ENCODE measurements around the gene UTY. TPM values are rescaled to one million over a fixed set of nuclear protein-coding genes. Genes with fewer than 3 reads are reported as not detected.
"Not testable (repeated sequence)": the region's sequence is repeated elsewhere in the genome, so short reads cannot be mapped to it uniquely, and the experiment has no call there.

UTY gene
- total and polyA plus RNA-seq, 9 of the 15 experiments (the other 6 are each of a cell fraction or from before 2014, with no cell fraction given), result 0.09 TPM; not detected in 8

DNA sequence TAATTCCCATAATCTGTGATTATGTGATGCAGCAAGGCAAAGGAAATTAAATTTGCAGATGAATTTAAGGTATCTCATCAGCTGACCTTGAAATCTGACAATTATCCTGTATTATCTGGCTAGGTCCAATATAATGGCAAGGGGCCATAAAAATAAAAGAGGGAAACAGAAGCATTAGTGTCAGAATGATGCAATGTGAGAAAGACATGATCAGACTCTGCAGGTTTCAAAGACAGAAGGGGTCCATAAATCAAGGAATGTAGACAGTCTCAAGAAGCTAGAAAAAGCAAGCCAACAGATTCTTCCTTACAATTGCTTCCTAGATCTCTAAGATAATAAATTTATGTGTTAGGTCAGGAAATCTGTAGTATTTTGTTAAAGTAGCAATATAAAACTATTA, 208.1 kb downstream of the UTY start:
- H3K79me2 ChIP-seq (ENCODE audit: control insufficient read depth, insufficient read depth, low read length), result no peaks in the 10 kb centered on the region
- no peak overlapping the region for H3K27ac ChIP-seq (ENCODE audit: extremely low read depth, low read depth, low read length)
- in situ Hi-C loops (cut with MboI), result no loop called here
- no TSS peak for BruUV-seq (replicated peaks)
- no peaks in the 10 kb centered on the region for H3K4me1 ChIP-seq (replicated peaks in 1 of 2; ENCODE audit: control insufficient read depth in 2 of 2, insufficient read depth in 2 of 2, low read length in 2 of 2)
- TF ChIP-seq DMBX1 (CRISPR knock-in tag; IDR thresholded peaks at IDR 0.05; ENCODE audit: borderline replicate concordance), result no peak
- no peak for TF ChIP-seq THRAP3 (IDR thresholded peaks at IDR 0.05; ENCODE audit: borderline replicate concordance)
- TF ChIP-seq ZNF232 (CRISPR knock-in tag; IDR thresholded peaks at IDR 0.05), result no peak
- TF ChIP-seq JUN (IDR thresholded peaks at IDR 0.05; ENCODE audit: borderline replicate concordance, low read depth, low read length), result no peak
- TF ChIP-seq JUN (CRISPR knock-in tag; IDR thresholded peaks at IDR 0.05; ENCODE audit: borderline replicate concordance), result no peak
- no peak for TF ChIP-seq SP2 (IDR thresholded peaks at IDR 0.05; ENCODE audit: extremely low read depth, low read depth, low read length, poor library complexity, severe bottlenecking)
- TF ChIP-seq XRCC3 (IDR thresholded peaks at IDR 0.05), result no peak
- no peak for TF ChIP-seq DPF2 (IDR thresholded peaks at IDR 0.05)
- TF ChIP-seq NR2F6 (CRISPR knock-in tag; IDR thresholded peaks at IDR 0.05), result no peak
- no peak for TF ChIP-seq IRF1 (CRISPR knock-in tag; IDR thresholded peaks at IDR 0.05; ENCODE audit: borderline replicate concordance)
- TF ChIP-seq ASH1L (IDR thresholded peaks at IDR 0.05; ENCODE audit: borderline replicate concordance, low read depth, partially characterized antibody), result no peak
- no peak for TF ChIP-seq ZNF77 (CRISPR knock-in tag; IDR thresholded peaks at IDR 0.05)
- TF ChIP-seq MAFF (IDR thresholded peaks at IDR 0.05; ENCODE audit: low read length), result no peak
- no peak for TF ChIP-seq ARID3B (CRISPR knock-in tag; IDR thresholded peaks at IDR 0.05; ENCODE audit: borderline replicate concordance)
- ChIA-PET POLR2A (no interaction called here), CTCF (ENCODE audit: low intra/inter-chr PET ratio) (no interaction called here)
- intact Hi-C loops (cut with micrococcal nuclease), result no loop called here
- no peak overlapping the region for H3K4me2 ChIP-seq (ENCODE audit: insufficient read depth, low read length)
- no peak for DNase-seq (ENCODE audit: extremely low read depth in 1 of 4, low spot score in 3 of 4)
- no peak overlapping the region for H3K4me3 ChIP-seq
- no peaks in the 10 kb centered on the region for H4K20me1 ChIP-seq (replicated peaks; ENCODE audit: control insufficient read depth, insufficient read depth, low read length)
- no peaks in the 10 kb centered on the region for H3K9me1 ChIP-seq (ENCODE audit: control insufficient read depth, insufficient read depth, low read length)
- no peak overlapping the region for H2AFZ ChIP-seq (ENCODE audit: low read depth, low read length)
- no peak for FAIRE-seq
- no peak overlapping the region for H3K9ac ChIP-seq (ENCODE audit: insufficient read depth in 1 of 2, low read depth in 2 of 2, low read length in 2 of 2)
- H3K9me3 ChIP-seq (replicated peaks; ENCODE audit: control insufficient read depth, insufficient read depth, low read depth, low read length), result no peaks in the 10 kb centered on the region
- H3K36me3 ChIP-seq (ENCODE audit: control insufficient read depth, insufficient read depth, low read length), result no peaks in the 10 kb centered on the region
- no peak for ATAC-seq
- no peaks in the 10 kb centered on the region for H3K27me3 ChIP-seq (ENCODE audit: control insufficient read depth in 2 of 2, insufficient read depth in 2 of 2, low read length in 2 of 2)

GRCh38 chrY:13253941-13254440, 225.8 kb downstream of the UTY start:
- H3K36me3 ChIP-seq (ENCODE audit: control insufficient read depth, insufficient read depth, low read length); FAIRE-seq; DNase-seq (ENCODE audit: extremely low read depth in 1 of 4, low spot score in 3 of 4); H3K27me3 ChIP-seq (ENCODE audit: control insufficient read depth in 2 of 2, insufficient read depth in 2 of 2, low read length in 2 of 2); H3K4me1 ChIP-seq (replicated peaks in 1 of 2; ENCODE audit: control insufficient read depth in 2 of 2, insufficient read depth in 2 of 2, low read length in 2 of 2); H4K20me1 ChIP-seq (replicated peaks; ENCODE audit: control insufficient read depth, insufficient read depth, low read length); H3K9me1 ChIP-seq (ENCODE audit: control insufficient read depth, insufficient read depth, low read length); H3K4me2 ChIP-seq (ENCODE audit: insufficient read depth, low read length); in situ Hi-C loops (cut with MboI); H3K27ac ChIP-seq (ENCODE audit: extremely low read depth, low read depth, low read length); H3K9ac ChIP-seq (ENCODE audit: insufficient read depth in 1 of 2, low read depth in 2 of 2, low read length in 2 of 2); POLR2A ChIA-PET; BruUV-seq (replicated peaks); H3K9me3 ChIP-seq (replicated peaks; ENCODE audit: control insufficient read depth, insufficient read depth, low read depth, low read length); H3K4me3 ChIP-seq; CTCF ChIA-PET (ENCODE audit: low intra/inter-chr PET ratio); ATAC-seq; H2AFZ ChIP-seq (ENCODE audit: low read depth, low read length); intact Hi-C loops (cut with micrococcal nuclease); H3K79me2 ChIP-seq (ENCODE audit: control insufficient read depth, insufficient read depth, low read length): not testable (repeated sequence)
- no CpG with 5 or more reads among the region's 4 CpGs for WGBS (ENCODE audit: insufficient coverage, low coverage, missing lambda C conversion rate)
